SK-N-SH (cell line): ENCODE measurements around the gene CADPS2. TPM values are rescaled to one million over a fixed set of nuclear protein-coding genes. Genes with fewer than 3 reads are reported as not detected.

Experiments used
- CTCF ChIA-PET: fragments of 300-600, 350-600 bp; formaldehyde crosslinking; extraction: SDS; loops from one replicate; lab custom pipeline; 2021; lab: Yijun Ruan, JAX
- POLR2A ChIA-PET: fragments of 350-600 bp; sonication (Branson Sonifier 250); formaldehyde crosslinking; extraction: SDS; loops from one replicate; lab custom pipeline; 2020; ENCODE audit warnings: antibody characterized with exemption, inconsistent platforms; lab: Yijun Ruan, JAX
- DNase-seq: peaks from one replicate; pipeline ENCODE4 v3.0.0; 2012
- H2AFZ ChIP-seq: fragments of 200-600 bp; sonication (generic); 2 replicates; pipeline ENCODE4 v1.8.1; 2016; ENCODE audit warnings: antibody characterized with exemption, mild to moderate bottlenecking, low read depth
- H3F3A ChIP-seq: fragments of 200-600 bp; sonication (generic); replicated peaks from 2 replicates; pipeline ENCODE3; 2016; ENCODE audit warnings: antibody characterized with exemption, mild to moderate bottlenecking; ENCODE audit not compliant: insufficient read depth
- H3K27ac ChIP-seq, 2 experiments: fragments of 200-500 bp in 1 of 2; fragments of 200-600 bp in 1 of 2; sonication (Bioruptor generic) in 1 of 2; sonication (generic), shearing (Covaris generic) in 1 of 2; 2 replicates each; pipeline versions ENCODE4 v1.5.1 to v1.6.1; 2014 to 2016; ENCODE audit warnings: low read depth in 2 of 2, inconsistent platforms in 1 of 2, low read length in 1 of 2, mild to moderate bottlenecking in 1 of 2, mixed read lengths in 1 of 2
- H3K27me3 ChIP-seq: fragments of 200-600 bp; sonication (generic), shearing (Covaris generic); 2 replicates; pipeline ENCODE4 v1.6.1; 2016; ENCODE audit warnings: mixed run types; ENCODE audit not compliant: insufficient read depth
- H3K36me3 ChIP-seq, 2 experiments: fragments of 200-500 bp in 1 of 2; fragments of 200-600 bp in 1 of 2; sonication (Bioruptor generic) in 1 of 2; sonication (generic) in 1 of 2; replicated peaks in 1 of 2; 2 replicates each; pipeline versions ENCODE3 to v1.5.1; 2014 to 2016; ENCODE audit warnings: low read length in 1 of 2, mild to moderate bottlenecking in 1 of 2; ENCODE audit not compliant: insufficient read depth in 2 of 2, control insufficient read depth in 1 of 2
- H3K4me1 ChIP-seq, 2 experiments: fragments of 200-500 bp in 1 of 2; fragments of 200-600 bp in 1 of 2; sonication (Bioruptor generic) in 1 of 2; sonication (generic), shearing (Covaris generic) in 1 of 2; 2 replicates each; pipeline versions ENCODE4 v1.5.1 to v1.6.1; 2014 to 2016; ENCODE audit warnings: low read depth in 1 of 2, low read length in 1 of 2, mixed run types in 1 of 2; ENCODE audit not compliant: insufficient read depth in 2 of 2, control insufficient read depth in 1 of 2
- H3K4me2 ChIP-seq: fragments of 200-600 bp; sonication (generic), shearing (Covaris generic); 2 replicates; pipeline ENCODE4 v1.6.1; 2017; ENCODE audit warnings: mixed run types
- H3K4me3 ChIP-seq, 2 experiments: fragments of 200-500 bp in 1 of 2; fragments of 200-600 bp in 1 of 2; sonication (Bioruptor generic) in 1 of 2; sonication (generic), shearing (Covaris generic) in 1 of 2; 2 replicates each; pipeline versions ENCODE4 v1.5.1 to v1.8.1; 2014 to 2016; ENCODE audit warnings: low read depth in 2 of 2, inconsistent platforms in 1 of 2, low read length in 1 of 2, mild to moderate bottlenecking in 1 of 2, mixed read lengths in 1 of 2, moderate library complexity in 1 of 2
- H3K79me2 ChIP-seq: fragments of 200-600 bp; sonication (generic); 2 replicates; pipeline ENCODE4 v1.8.1; 2017; ENCODE audit warnings: mild to moderate bottlenecking; ENCODE audit not compliant: insufficient read depth
- H3K9ac ChIP-seq: fragments of 200-600 bp; sonication (generic); 2 replicates; pipeline ENCODE4 v1.6.1; 2017; ENCODE audit warnings: mixed run types
- H3K9me2 ChIP-seq: fragments of 200-600 bp; sonication (generic); 2 replicates; pipeline ENCODE4 v1.6.1; 2017; ENCODE audit warnings: mixed run types
- H3K9me3 ChIP-seq: fragments of 200-600 bp; sonication (generic); 2 replicates; pipeline ENCODE4 v1.6.1; 2017; ENCODE audit warnings: mixed run types, mild to moderate bottlenecking, moderate library complexity
- H4K20me1 ChIP-seq: fragments of 200-600 bp; sonication (generic); 2 replicates; pipeline ENCODE4 v1.6.1; 2017; ENCODE audit warnings: mild to moderate bottlenecking, mixed run types; ENCODE audit not compliant: insufficient read depth
- CHD2 ChIP-seq: fragments of 150-350 bp; IDR thresholded peaks from 2 replicates; pipeline ENCODE4 v1.6.1; 2018; ENCODE audit warnings: low read length; ENCODE audit not compliant: partially characterized antibody
- ELF1 ChIP-seq: IDR thresholded peaks from 2 replicates; pipeline ENCODE4 v1.4.0; 2012
- EP300 ChIP-seq, 2 experiments: IDR thresholded peaks; 2 replicates each; pipeline versions ENCODE4 v1.4.0 to v1.6.1; 2012; ENCODE audit warnings: borderline replicate concordance in 1 of 2, low read depth in 1 of 2, low read length in 1 of 2
- EZH2phosphoT487 ChIP-seq: fragments of 200-600 bp; sonication (generic); IDR thresholded peaks from 2 replicates; pipeline ENCODE4 v1.6.1; 2017; ENCODE audit warnings: low read depth, mixed run types, mild to moderate bottlenecking, antibody characterized with exemption, moderate library complexity, borderline replicate concordance
- FOSL2 ChIP-seq: IDR thresholded peaks from 2 replicates; pipeline ENCODE4 v1.4.0; 2012; ENCODE audit warnings: low read depth, mild to moderate bottlenecking, moderate library complexity, borderline replicate concordance
- FOXJ3 ChIP-seq: sonication (generic); formaldehyde crosslinking; IDR thresholded peaks from 2 replicates; pipeline ENCODE4 v1.5.1; 2020; ENCODE audit warnings: mild to moderate bottlenecking, missing genetic modification reagents
- GABPA ChIP-seq: IDR thresholded peaks from 2 replicates; pipeline ENCODE4 v1.4.0; 2012; ENCODE audit warnings: low read depth, mild to moderate bottlenecking
- GATA2 ChIP-seq: sonication (generic); formaldehyde crosslinking; IDR thresholded peaks from 2 replicates; pipeline ENCODE4 v1.5.0; 2020; ENCODE audit warnings: mild to moderate bottlenecking, missing genetic modification reagents
- JUND ChIP-seq: IDR thresholded peaks from 2 replicates; pipeline ENCODE4 v1.4.0; 2012
- MEF2A ChIP-seq: IDR thresholded peaks from 2 replicates; pipeline ENCODE4 v1.4.0; 2012; ENCODE audit warnings: low read depth, borderline replicate concordance
- NFIC ChIP-seq: IDR thresholded peaks from 2 replicates; pipeline ENCODE4 v1.4.0; 2012; ENCODE audit warnings: borderline replicate concordance
- NRF1 ChIP-seq: IDR thresholded peaks from 2 replicates; pipeline ENCODE4 v1.6.1; 2012; ENCODE audit warnings: low read depth, mild to moderate bottlenecking, low read length
- POLR2AphosphoS5 ChIP-seq: IDR thresholded peaks from 2 replicates; pipeline ENCODE4 v1.6.1; 2012; ENCODE audit warnings: low read depth, low read length
- RFX5 ChIP-seq: IDR thresholded peaks from 2 replicates; pipeline ENCODE4 v1.6.1; 2012; ENCODE audit warnings: mild to moderate bottlenecking, improper control_type of control experiment, low read length
- TAF1 ChIP-seq: IDR thresholded peaks from 2 replicates; pipeline ENCODE4 v1.6.1; 2012; ENCODE audit warnings: low read depth, mild to moderate bottlenecking, low read length, moderate library complexity, borderline replicate concordance
- WGBS: methylation state at CpG from one replicate; pipeline ENCODE4 v1.1.6; 2017; ENCODE audit warnings: low lambda C conversion rate; 5-methylcytosine and 5-hydroxymethylcytosine counted together
- polyA plus RNA-seq, 3 experiments: library from polyadenylated mRNA; depleted of rRNA; stranded (reverse); fragments of >200 nt; gene quantifications; 2 replicates each; pipeline ENCODE4 v1.2.3, GENCODE V29; 2012
- TF ChIP-seq, protein P1 (sequence below): IDR thresholded peaks from 2 replicates; pipeline ENCODE4; 2012
- TF ChIP-seq, protein P2 (sequence below): fragments of 150-350 bp; IDR thresholded peaks from 2 replicates; pipeline ENCODE4 v1.6.1; 2016; ENCODE audit warnings: mild to moderate bottlenecking, low read depth, low read length
- TF ChIP-seq, protein P3 (sequence below): IDR thresholded peaks from 2 replicates; pipeline ENCODE4 v1.4.0; 2012; ENCODE audit warnings: low read depth, borderline replicate concordance
- TF ChIP-seq, protein P4 (sequence below): fragments of 150-350 bp; IDR thresholded peaks from 2 replicates; pipeline ENCODE4 v1.6.1; 2017; ENCODE audit warnings: antibody characterized with exemption, low read length, low read depth, borderline replicate concordance
- TF ChIP-seq, protein P5 (sequence below): IDR thresholded peaks from 2 replicates; pipeline ENCODE4 v1.4.0; 2012; ENCODE audit warnings: low read depth, borderline replicate concordance

CADPS2 gene
- polyA plus RNA-seq, 1 of the 3 experiments (the other 2 are of a cell fraction), result 0.05 TPM

DNA sequence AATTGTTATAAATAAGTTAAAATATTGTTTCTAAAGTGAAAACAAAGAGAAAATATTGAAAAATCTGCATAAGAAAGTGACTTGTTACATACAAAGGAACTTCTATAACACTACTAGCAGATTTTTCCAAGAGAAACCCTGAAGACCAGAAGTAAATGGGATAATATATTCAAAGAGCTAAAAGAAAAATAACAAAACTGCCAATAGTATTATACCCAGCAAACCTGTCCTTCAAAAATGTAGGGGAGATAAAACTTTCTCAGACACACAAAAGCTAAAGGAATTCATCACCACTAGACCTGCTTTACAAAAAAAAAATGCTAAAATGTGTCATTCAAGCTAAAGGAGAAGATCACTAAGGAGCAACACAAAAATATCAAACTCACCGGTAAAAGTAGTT lies 17.0 kb downstream of the CADPS2 start:
- H3K9ac ChIP-seq, result no peak overlapping the region
- ChIA-PET POLR2A (no interaction called here), CTCF (no interaction called here)
- H3K4me1 ChIP-seq, result no peaks in the 10 kb centered on the region
- WGBS, result 0% methylated on average over 1 of the region's 1 CpG
- no peak overlapping the region for H2AFZ ChIP-seq
- no peaks in the 10 kb centered on the region for H4K20me1 ChIP-seq
- no peaks in the 10 kb centered on the region; the same call in 1 of the 2 replicates for H3K9me2 ChIP-seq
- H3K27ac ChIP-seq, result no peak overlapping the region
- no peaks in the 10 kb centered on the region for H3F3A ChIP-seq
- no peaks in the 10 kb centered on the region for H3K36me3 ChIP-seq
- TF ChIP-seq EZH2phosphoT487 (no peak), ELF1 (no peak), NRF1 (no peak), JUND (no peak), RFX5 (no peak), GATA2 (CRISPR knock-in tag) (no peak), EP300 (IDR thresholded peaks at IDR 0.05; ENCODE audit: borderline replicate concordance in 1 of 2, low read depth in 1 of 2, low read length in 1 of 2) (no peak), NFIC (no peak), MEF2A (no peak), FOXJ3 (CRISPR knock-in tag) (no peak), CHD2 (no peak), FOSL2 (no peak), POLR2AphosphoS5 (no peak), TAF1 (no peak), GABPA (no peak)
- TF ChIP-seq, protein P1, sequence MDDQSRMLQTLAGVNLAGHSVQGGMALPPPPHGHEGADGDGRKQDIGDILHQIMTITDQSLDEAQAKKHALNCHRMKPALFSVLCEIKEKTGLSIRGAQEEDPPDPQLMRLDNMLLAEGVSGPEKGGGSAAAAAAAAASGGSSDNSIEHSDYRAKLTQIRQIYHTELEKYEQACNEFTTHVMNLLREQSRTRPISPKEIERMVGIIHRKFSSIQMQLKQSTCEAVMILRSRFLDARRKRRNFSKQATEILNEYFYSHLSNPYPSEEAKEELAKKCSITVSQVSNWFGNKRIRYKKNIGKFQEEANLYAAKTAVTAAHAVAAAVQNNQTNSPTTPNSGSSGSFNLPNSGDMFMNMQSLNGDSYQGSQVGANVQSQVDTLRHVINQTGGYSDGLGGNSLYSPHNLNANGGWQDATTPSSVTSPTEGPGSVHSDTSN, result no peak
- TF ChIP-seq, protein P2, sequence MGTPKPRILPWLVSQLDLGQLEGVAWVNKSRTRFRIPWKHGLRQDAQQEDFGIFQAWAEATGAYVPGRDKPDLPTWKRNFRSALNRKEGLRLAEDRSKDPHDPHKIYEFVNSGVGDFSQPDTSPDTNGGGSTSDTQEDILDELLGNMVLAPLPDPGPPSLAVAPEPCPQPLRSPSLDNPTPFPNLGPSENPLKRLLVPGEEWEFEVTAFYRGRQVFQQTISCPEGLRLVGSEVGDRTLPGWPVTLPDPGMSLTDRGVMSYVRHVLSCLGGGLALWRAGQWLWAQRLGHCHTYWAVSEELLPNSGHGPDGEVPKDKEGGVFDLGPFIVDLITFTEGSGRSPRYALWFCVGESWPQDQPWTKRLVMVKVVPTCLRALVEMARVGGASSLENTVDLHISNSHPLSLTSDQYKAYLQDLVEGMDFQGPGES, result no peak
- TF ChIP-seq, protein P3, sequence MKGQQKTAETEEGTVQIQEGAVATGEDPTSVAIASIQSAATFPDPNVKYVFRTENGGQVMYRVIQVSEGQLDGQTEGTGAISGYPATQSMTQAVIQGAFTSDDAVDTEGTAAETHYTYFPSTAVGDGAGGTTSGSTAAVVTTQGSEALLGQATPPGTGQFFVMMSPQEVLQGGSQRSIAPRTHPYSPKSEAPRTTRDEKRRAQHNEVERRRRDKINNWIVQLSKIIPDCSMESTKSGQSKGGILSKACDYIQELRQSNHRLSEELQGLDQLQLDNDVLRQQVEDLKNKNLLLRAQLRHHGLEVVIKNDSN, result no peak
- TF ChIP-seq, protein P4, sequence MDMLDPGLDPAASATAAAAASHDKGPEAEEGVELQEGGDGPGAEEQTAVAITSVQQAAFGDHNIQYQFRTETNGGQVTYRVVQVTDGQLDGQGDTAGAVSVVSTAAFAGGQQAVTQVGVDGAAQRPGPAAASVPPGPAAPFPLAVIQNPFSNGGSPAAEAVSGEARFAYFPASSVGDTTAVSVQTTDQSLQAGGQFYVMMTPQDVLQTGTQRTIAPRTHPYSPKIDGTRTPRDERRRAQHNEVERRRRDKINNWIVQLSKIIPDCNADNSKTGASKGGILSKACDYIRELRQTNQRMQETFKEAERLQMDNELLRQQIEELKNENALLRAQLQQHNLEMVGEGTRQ, result no peak
- TF ChIP-seq, protein P5, sequence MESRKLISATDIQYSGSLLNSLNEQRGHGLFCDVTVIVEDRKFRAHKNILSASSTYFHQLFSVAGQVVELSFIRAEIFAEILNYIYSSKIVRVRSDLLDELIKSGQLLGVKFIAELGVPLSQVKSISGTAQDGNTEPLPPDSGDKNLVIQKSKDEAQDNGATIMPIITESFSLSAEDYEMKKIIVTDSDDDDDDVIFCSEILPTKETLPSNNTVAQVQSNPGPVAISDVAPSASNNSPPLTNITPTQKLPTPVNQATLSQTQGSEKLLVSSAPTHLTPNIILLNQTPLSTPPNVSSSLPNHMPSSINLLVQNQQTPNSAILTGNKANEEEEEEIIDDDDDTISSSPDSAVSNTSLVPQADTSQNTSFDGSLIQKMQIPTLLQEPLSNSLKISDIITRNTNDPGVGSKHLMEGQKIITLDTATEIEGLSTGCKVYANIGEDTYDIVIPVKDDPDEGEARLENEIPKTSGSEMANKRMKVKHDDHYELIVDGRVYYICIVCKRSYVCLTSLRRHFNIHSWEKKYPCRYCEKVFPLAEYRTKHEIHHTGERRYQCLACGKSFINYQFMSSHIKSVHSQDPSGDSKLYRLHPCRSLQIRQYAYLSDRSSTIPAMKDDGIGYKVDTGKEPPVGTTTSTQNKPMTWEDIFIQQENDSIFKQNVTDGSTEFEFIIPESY, result no peak
- H3K9me3 ChIP-seq, result peaks cover 11% of the 10 kb centered on the region; the same call in 1 of the 2 replicates
- no peak overlapping the region for H3K4me3 ChIP-seq
- no peak overlapping the region for H3K4me2 ChIP-seq
- no peaks in the 10 kb centered on the region for H3K27me3 ChIP-seq
- no peaks in the 10 kb centered on the region for H3K79me2 ChIP-seq
- DNase-seq, result no peak
